SK-N-SH (cell line): ENCODE measurements around the gene F2RL3. TPM values are rescaled to one million over a fixed set of nuclear protein-coding genes. Genes with fewer than 3 reads are reported as not detected.

Experiments
- CTCF ChIA-PET: fragments of 300-600, 350-600 bp; formaldehyde crosslinking; extraction: SDS; loops from one replicate; lab custom pipeline; 2021; lab: Yijun Ruan, JAX
- POLR2A ChIA-PET: fragments of 350-600 bp; sonication (Branson Sonifier 250); formaldehyde crosslinking; extraction: SDS; loops from one replicate; lab custom pipeline; 2020; ENCODE audit warnings: antibody characterized with exemption, inconsistent platforms; lab: Yijun Ruan, JAX
- DNase-seq: peaks from one replicate; pipeline ENCODE4 v3.0.0; 2012
- H2AFZ ChIP-seq: fragments of 200-600 bp; sonication (generic); 2 replicates; pipeline ENCODE4 v1.8.1; 2016; ENCODE audit warnings: antibody characterized with exemption, mild to moderate bottlenecking, low read depth
- H3F3A ChIP-seq: fragments of 200-600 bp; sonication (generic); replicated peaks from 2 replicates; pipeline ENCODE3; 2016; ENCODE audit warnings: antibody characterized with exemption, mild to moderate bottlenecking; ENCODE audit not compliant: insufficient read depth
- H3K27ac ChIP-seq, 2 experiments: fragments of 200-500 bp in 1 of 2; fragments of 200-600 bp in 1 of 2; sonication (Bioruptor generic) in 1 of 2; sonication (generic), shearing (Covaris generic) in 1 of 2; 2 replicates each; pipeline versions ENCODE4 v1.5.1 to v1.6.1; 2014 to 2016; ENCODE audit warnings: low read depth in 2 of 2, inconsistent platforms in 1 of 2, low read length in 1 of 2, mild to moderate bottlenecking in 1 of 2, mixed read lengths in 1 of 2
- H3K27me3 ChIP-seq: fragments of 200-600 bp; sonication (generic), shearing (Covaris generic); 2 replicates; pipeline ENCODE4 v1.6.1; 2016; ENCODE audit warnings: mixed run types; ENCODE audit not compliant: insufficient read depth
- H3K36me3 ChIP-seq, 2 experiments: fragments of 200-500 bp in 1 of 2; fragments of 200-600 bp in 1 of 2; sonication (Bioruptor generic) in 1 of 2; sonication (generic) in 1 of 2; replicated peaks in 1 of 2; 2 replicates each; pipeline versions ENCODE3 to v1.5.1; 2014 to 2016; ENCODE audit warnings: low read length in 1 of 2, mild to moderate bottlenecking in 1 of 2; ENCODE audit not compliant: insufficient read depth in 2 of 2, control insufficient read depth in 1 of 2
- H3K4me1 ChIP-seq, 2 experiments: fragments of 200-500 bp in 1 of 2; fragments of 200-600 bp in 1 of 2; sonication (Bioruptor generic) in 1 of 2; sonication (generic), shearing (Covaris generic) in 1 of 2; 2 replicates each; pipeline versions ENCODE4 v1.5.1 to v1.6.1; 2014 to 2016; ENCODE audit warnings: low read depth in 1 of 2, low read length in 1 of 2, mixed run types in 1 of 2; ENCODE audit not compliant: insufficient read depth in 2 of 2, control insufficient read depth in 1 of 2
- H3K4me2 ChIP-seq: fragments of 200-600 bp; sonication (generic), shearing (Covaris generic); 2 replicates; pipeline ENCODE4 v1.6.1; 2017; ENCODE audit warnings: mixed run types
- H3K4me3 ChIP-seq, 2 experiments: fragments of 200-500 bp in 1 of 2; fragments of 200-600 bp in 1 of 2; sonication (Bioruptor generic) in 1 of 2; sonication (generic), shearing (Covaris generic) in 1 of 2; 2 replicates each; pipeline versions ENCODE4 v1.5.1 to v1.8.1; 2014 to 2016; ENCODE audit warnings: low read depth in 2 of 2, inconsistent platforms in 1 of 2, low read length in 1 of 2, mild to moderate bottlenecking in 1 of 2, mixed read lengths in 1 of 2, moderate library complexity in 1 of 2
- H3K79me2 ChIP-seq: fragments of 200-600 bp; sonication (generic); 2 replicates; pipeline ENCODE4 v1.8.1; 2017; ENCODE audit warnings: mild to moderate bottlenecking; ENCODE audit not compliant: insufficient read depth
- H3K9ac ChIP-seq: fragments of 200-600 bp; sonication (generic); 2 replicates; pipeline ENCODE4 v1.6.1; 2017; ENCODE audit warnings: mixed run types
- H3K9me2 ChIP-seq: fragments of 200-600 bp; sonication (generic); 2 replicates; pipeline ENCODE4 v1.6.1; 2017; ENCODE audit warnings: mixed run types
- H3K9me3 ChIP-seq: fragments of 200-600 bp; sonication (generic); 2 replicates; pipeline ENCODE4 v1.6.1; 2017; ENCODE audit warnings: mixed run types, mild to moderate bottlenecking, moderate library complexity
- H4K20me1 ChIP-seq: fragments of 200-600 bp; sonication (generic); 2 replicates; pipeline ENCODE4 v1.6.1; 2017; ENCODE audit warnings: mild to moderate bottlenecking, mixed run types; ENCODE audit not compliant: insufficient read depth
- CHD2 ChIP-seq: fragments of 150-350 bp; IDR thresholded peaks from 2 replicates; pipeline ENCODE4 v1.6.1; 2018; ENCODE audit warnings: low read length; ENCODE audit not compliant: partially characterized antibody
- ELF1 ChIP-seq: IDR thresholded peaks from 2 replicates; pipeline ENCODE4 v1.4.0; 2012
- GABPA ChIP-seq: IDR thresholded peaks from 2 replicates; pipeline ENCODE4 v1.4.0; 2012; ENCODE audit warnings: low read depth, mild to moderate bottlenecking
- JUND ChIP-seq: IDR thresholded peaks from 2 replicates; pipeline ENCODE4 v1.4.0; 2012
- MEF2A ChIP-seq: IDR thresholded peaks from 2 replicates; pipeline ENCODE4 v1.4.0; 2012; ENCODE audit warnings: low read depth, borderline replicate concordance
- PBX3 ChIP-seq: IDR thresholded peaks from 2 replicates; pipeline ENCODE4; 2012
- RCOR1 ChIP-seq: fragments of 150-350 bp; IDR thresholded peaks from 2 replicates; pipeline ENCODE4 v1.6.1; 2017; ENCODE audit warnings: antibody characterized with exemption, low read length
- RXRA ChIP-seq: IDR thresholded peaks from 2 replicates; pipeline ENCODE4 v1.4.0; 2012; ENCODE audit warnings: low read depth, mild to moderate bottlenecking, borderline replicate concordance
- SMC3 ChIP-seq: IDR thresholded peaks from 2 replicates; pipeline ENCODE4 v1.6.1; 2012; ENCODE audit warnings: low read depth, low read length, improper control_type of control experiment
- TAF1 ChIP-seq: IDR thresholded peaks from 2 replicates; pipeline ENCODE4 v1.6.1; 2012; ENCODE audit warnings: low read depth, mild to moderate bottlenecking, low read length, moderate library complexity, borderline replicate concordance
- YY1 ChIP-seq: IDR thresholded peaks from 2 replicates; pipeline ENCODE4 v1.4.0; 2012; ENCODE audit warnings: low read depth, mild to moderate bottlenecking
- WGBS: methylation state at CpG from one replicate; pipeline ENCODE4 v1.1.6; 2017; ENCODE audit warnings: low lambda C conversion rate; 5-methylcytosine and 5-hydroxymethylcytosine counted together
- polyA plus RNA-seq, 3 experiments: library from polyadenylated mRNA; depleted of rRNA; stranded (reverse); fragments of >200 nt; gene quantifications; 2 replicates each; pipeline ENCODE4 v1.2.3, GENCODE V29; 2012
- TF ChIP-seq, protein P1 (sequence below): IDR thresholded peaks from 2 replicates; pipeline ENCODE4 v1.6.1; 2012; ENCODE audit warnings: mild to moderate bottlenecking, low read depth, low read length, moderate library complexity
- TF ChIP-seq, protein P2 (sequence below): IDR thresholded peaks from 2 replicates; pipeline ENCODE4 v1.4.0; 2012; ENCODE audit warnings: low read depth, borderline replicate concordance

Gene F2RL3
- polyA plus RNA-seq, 1 of the 3 experiments (the other 2 are of a cell fraction): not detected

DNA sequence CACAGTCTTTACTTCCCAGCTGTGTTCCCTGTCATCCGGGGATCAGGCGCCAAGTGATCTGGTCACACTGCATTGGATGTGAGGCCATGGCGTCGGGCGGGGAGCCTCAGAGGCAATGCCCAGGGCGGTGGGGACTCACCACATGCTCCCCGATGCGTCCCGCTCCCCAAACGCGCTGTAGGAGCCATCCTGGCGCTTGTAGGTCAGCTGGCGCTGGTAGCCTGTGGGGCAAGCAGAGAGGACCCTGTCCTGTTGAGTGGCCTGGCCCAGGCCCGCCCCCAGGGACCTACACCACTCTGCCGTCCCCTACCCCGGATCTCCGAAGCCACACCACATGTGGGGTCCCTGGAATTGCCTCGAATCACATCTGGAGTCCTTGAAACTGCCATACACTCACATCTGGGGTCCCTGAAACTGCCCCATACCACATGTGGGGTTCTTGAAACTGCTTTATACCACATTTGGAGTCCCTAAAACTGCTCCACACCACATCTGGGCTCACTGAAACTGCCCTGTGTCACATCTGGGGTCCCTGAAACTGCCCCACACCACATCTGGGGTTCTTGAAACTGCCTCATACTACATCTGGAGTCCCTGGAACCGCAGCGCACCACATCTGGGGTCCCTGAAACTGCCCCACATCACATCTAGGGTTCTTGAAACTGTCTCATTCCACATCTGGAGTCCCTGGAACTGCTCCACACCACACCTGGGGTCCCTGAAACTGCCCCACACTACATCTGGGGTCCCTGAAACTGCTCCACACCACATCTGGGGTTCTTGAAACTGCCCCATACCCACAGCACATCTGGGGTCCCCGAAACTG is 33.2 kb downstream of the F2RL3 start (continued):
- TF ChIP-seq, protein P1, sequence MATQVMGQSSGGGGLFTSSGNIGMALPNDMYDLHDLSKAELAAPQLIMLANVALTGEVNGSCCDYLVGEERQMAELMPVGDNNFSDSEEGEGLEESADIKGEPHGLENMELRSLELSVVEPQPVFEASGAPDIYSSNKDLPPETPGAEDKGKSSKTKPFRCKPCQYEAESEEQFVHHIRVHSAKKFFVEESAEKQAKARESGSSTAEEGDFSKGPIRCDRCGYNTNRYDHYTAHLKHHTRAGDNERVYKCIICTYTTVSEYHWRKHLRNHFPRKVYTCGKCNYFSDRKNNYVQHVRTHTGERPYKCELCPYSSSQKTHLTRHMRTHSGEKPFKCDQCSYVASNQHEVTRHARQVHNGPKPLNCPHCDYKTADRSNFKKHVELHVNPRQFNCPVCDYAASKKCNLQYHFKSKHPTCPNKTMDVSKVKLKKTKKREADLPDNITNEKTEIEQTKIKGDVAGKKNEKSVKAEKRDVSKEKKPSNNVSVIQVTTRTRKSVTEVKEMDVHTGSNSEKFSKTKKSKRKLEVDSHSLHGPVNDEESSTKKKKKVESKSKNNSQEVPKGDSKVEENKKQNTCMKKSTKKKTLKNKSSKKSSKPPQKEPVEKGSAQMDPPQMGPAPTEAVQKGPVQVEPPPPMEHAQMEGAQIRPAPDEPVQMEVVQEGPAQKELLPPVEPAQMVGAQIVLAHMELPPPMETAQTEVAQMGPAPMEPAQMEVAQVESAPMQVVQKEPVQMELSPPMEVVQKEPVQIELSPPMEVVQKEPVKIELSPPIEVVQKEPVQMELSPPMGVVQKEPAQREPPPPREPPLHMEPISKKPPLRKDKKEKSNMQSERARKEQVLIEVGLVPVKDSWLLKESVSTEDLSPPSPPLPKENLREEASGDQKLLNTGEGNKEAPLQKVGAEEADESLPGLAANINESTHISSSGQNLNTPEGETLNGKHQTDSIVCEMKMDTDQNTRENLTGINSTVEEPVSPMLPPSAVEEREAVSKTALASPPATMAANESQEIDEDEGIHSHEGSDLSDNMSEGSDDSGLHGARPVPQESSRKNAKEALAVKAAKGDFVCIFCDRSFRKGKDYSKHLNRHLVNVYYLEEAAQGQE: no peak
- no peak for TF ChIP-seq YY1
- no peak for TF ChIP-seq PBX3
- TF ChIP-seq, protein P2, sequence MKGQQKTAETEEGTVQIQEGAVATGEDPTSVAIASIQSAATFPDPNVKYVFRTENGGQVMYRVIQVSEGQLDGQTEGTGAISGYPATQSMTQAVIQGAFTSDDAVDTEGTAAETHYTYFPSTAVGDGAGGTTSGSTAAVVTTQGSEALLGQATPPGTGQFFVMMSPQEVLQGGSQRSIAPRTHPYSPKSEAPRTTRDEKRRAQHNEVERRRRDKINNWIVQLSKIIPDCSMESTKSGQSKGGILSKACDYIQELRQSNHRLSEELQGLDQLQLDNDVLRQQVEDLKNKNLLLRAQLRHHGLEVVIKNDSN: no peak
- TF ChIP-seq, all 33 proteins: peak for 0

- no peak overlapping the region for H3K9ac ChIP-seq
- peaks cover 24% of the 10 kb centered on the region for H3K27me3 ChIP-seq
- no peak overlapping the region for H2AFZ ChIP-seq
- DNase-seq: no peak
- no peaks in the 10 kb centered on the region for H4K20me1 ChIP-seq
- POLR2A ChIA-PET: no interaction called here
- no peaks in the 10 kb centered on the region for H3F3A ChIP-seq
- TF ChIP-seq MEF2A: no peak
- TF ChIP-seq RXRA: no peak
- no peak for TF ChIP-seq GABPA
- TF ChIP-seq RCOR1: no peak
- TF ChIP-seq, protein P2: no peak
- no peak for TF ChIP-seq SMC3
- no peak for TF ChIP-seq CHD2
- TF ChIP-seq YY1: no peak
- no peak for TF ChIP-seq ELF1
- no peak for TF ChIP-seq TAF1
- no peak for TF ChIP-seq JUND
- no peaks in the 10 kb centered on the region for H3K4me1 ChIP-seq
- no peaks in the 10 kb centered on the region for H3K79me2 ChIP-seq
- no peaks in the 10 kb centered on the region for H3K9me2 ChIP-seq
- no peak overlapping the region for H3K4me3 ChIP-seq
- CTCF ChIA-PET: no interaction called here
- no peaks in the 10 kb centered on the region for H3K36me3 ChIP-seq
- WGBS: 0% methylated on average over 1 of the region's 1 CpG
- H3K4me2 ChIP-seq: no peak overlapping the region
- no peaks in the 10 kb centered on the region for H3K9me3 ChIP-seq
- no peak overlapping the region for H3K27ac ChIP-seq
These were observed 33.8 kb downstream of the F2RL3 start for GRCh38 chr19:16922592-16922934.
